Activated CD8-positive, alpha-beta T cell treated with anti-CD3 and anti-CD28 coated beads for 36 hours (primary cell): ENCODE results near the gene SYTL1. TPM values are rescaled to one million over a fixed set of nuclear protein-coding genes. Genes with fewer than 3 reads are reported as not detected.
"Not testable (repeated sequence)": the region's sequence is repeated elsewhere in the genome, so short reads cannot be mapped to it uniquely, and the experiment has no call there.

ENCODE experiments used
- ATAC-seq: fragments of 200-7000 bp; cut with Tn5 transposase; one replicate; pipeline ENCODE4 v1.10.0; 2021; ENCODE audit warnings: mild to moderate bottlenecking, moderate library complexity
- CTCF ChIA-PET: fragments of 350-600 bp; sonication (Branson Sonifier 250); formaldehyde crosslinking; loops from one replicate; lab custom pipeline; 2021; ENCODE audit warnings: antibody characterized with exemption; lab: Charles Lee
- POLR2A ChIA-PET: fragments of 350-600 bp; sonication (Branson Sonifier 250); formaldehyde crosslinking; loops from one replicate; lab custom pipeline; 2021; ENCODE audit warnings: antibody characterized with exemption; lab: Charles Lee
- DNase-seq: peaks from one replicate; pipeline ENCODE4 v3.0.0-alpha.2; 2020
- H3K27ac Mint-ChIP-seq: one replicate; pipeline ENCODE4 v1.8.0; 2021; ENCODE audit warnings: mild to moderate bottlenecking, mixed read lengths
- H3K27me3 Mint-ChIP-seq: one replicate; pipeline ENCODE4 v1.8.0; 2021; ENCODE audit warnings: mixed read lengths
- H3K36me3 Mint-ChIP-seq: one replicate; pipeline ENCODE4 v1.8.0; 2021; ENCODE audit warnings: low read depth, mixed read lengths
- H3K4me1 Mint-ChIP-seq: one replicate; pipeline ENCODE4 v1.8.0; 2021; ENCODE audit warnings: low read depth, mixed read lengths
- H3K4me3 Mint-ChIP-seq: one replicate; pipeline ENCODE4 v1.8.0; 2021; ENCODE audit warnings: mild to moderate bottlenecking, moderate library complexity, mixed read lengths
- H3K9me3 Mint-ChIP-seq: one replicate; pipeline ENCODE4 v1.8.0; 2021; ENCODE audit warnings: mixed read lengths
- CTCF ChIP-seq: fragments of 200-600 bp; IDR thresholded peaks from one replicate; pipeline ENCODE4 v1.8.0; 2022; ENCODE audit warnings: antibody characterized with exemption, mild to moderate bottlenecking
- intact Hi-C: fragments of 100-400 bp; cut with micrococcal nuclease; formaldehyde crosslinking; loops from one replicate; pipeline ENCODE4 v1.10.0; 2022
- total RNA-seq, 2 experiments: library from RNA; stranded (reverse); gene quantifications; one replicate each; pipeline ENCODE4 v1.2.3, GENCODE V29; 2021

The SYTL1 gene
- total RNA-seq, 2 experiments from 2014 or later = 77.7 to 80.6 TPM

GRCh38 chr1:27381969-27382762 lies 40.3 kb downstream of the SYTL1 start:
- TF ChIP-seq CTCF = no peak
- peaks cover 4% of the 10 kb centered on the region for H3K27me3 Mint-ChIP-seq
- H3K9me3 Mint-ChIP-seq = no peaks in the 10 kb centered on the region
- no peaks in the 10 kb centered on the region for H3K4me1 Mint-ChIP-seq
- ChIA-PET POLR2A (interaction anchor here (0.8 to 1.8 kb wide), 6 partner anchors 9 to 60 kb away, joined by 3 to 5 read pairs (median 3); partner anchors contain the start of genes MAP3K6 and TMEM222), CTCF (interaction anchor here (1.1 to 12.1 kb wide), 9 partner anchors 9 to 337 kb away, joined by 3 to 242 read pairs (median 5); partner anchors contain the start of gene MAP3K6)
- ATAC-seq (no peak), DNase-seq (no peak)
- intact Hi-C loops = no loop called here
- no peak overlapping the region for H3K4me3 Mint-ChIP-seq
- no peak overlapping the region for H3K27ac Mint-ChIP-seq
- no peaks in the 10 kb centered on the region for H3K36me3 Mint-ChIP-seq

DNA sequence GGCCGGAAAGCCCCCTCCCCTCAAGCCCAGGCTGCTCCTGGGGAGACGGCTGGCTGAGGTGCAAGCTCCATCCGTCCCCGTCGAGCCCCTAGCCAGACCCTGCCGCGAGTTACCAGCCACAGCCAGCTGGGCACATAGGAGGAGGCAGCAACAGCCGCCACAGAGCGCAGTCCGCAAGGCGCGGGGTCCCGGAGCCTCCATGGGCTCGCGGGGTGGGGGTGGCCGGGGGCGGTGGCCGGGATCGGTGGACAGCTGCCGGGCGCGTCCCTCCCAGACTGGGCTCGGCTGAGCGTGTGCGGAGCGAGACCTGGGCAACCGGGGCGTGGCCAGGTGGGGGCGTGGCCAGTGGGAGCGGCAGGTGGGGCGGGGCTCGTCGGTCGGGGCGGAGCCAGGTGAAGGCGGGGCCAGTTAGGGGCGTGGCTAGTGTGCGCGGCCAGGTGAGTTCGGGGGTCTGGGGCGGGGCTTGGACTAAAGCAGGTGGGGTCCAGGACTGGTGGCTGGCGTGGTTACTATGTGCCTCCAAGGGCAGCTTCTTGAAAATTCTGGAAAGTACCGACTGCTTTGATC lies 41.3 kb downstream of the SYTL1 start, which contains the start of gene CD164L2:
TSS of gene CD164L2 (minus strand) at position 295 of the 567 bp plus-strand sequence. CDS start at position 201, 94 bp downstream.
- Mint-ChIP-seq H3K27ac (no peak within 1 kb of the TSS), H3K27me3 (peaks cover 4% of the 10 kb centered on the region), H3K4me3 (no peak within 1 kb of the TSS), H3K4me1 (no peaks in the 10 kb centered on the region), H3K36me3 (no peaks in the 10 kb centered on the region), H3K9me3 (no peaks in the 10 kb centered on the region)
- ChIA-PET POLR2A (interaction anchor here (0.6 to 1.8 kb wide), 6 partner anchors 16 to 270 kb away, joined by 3 to 5 read pairs (median 4); partner anchors contain the start of genes MAP3K6 and TMEM222), CTCF (interaction anchor here (1.2 to 12.1 kb wide), 7 partner anchors 8 to 223 kb away, joined by 3 to 242 read pairs (median 7); partner anchors contain the start of gene MAP3K6)
- intact Hi-C loops = no loop called here
- no peak for TF ChIP-seq CTCF
- ATAC-seq (peak; percentile 91), DNase-seq (peak; percentile 65)

DNA sequence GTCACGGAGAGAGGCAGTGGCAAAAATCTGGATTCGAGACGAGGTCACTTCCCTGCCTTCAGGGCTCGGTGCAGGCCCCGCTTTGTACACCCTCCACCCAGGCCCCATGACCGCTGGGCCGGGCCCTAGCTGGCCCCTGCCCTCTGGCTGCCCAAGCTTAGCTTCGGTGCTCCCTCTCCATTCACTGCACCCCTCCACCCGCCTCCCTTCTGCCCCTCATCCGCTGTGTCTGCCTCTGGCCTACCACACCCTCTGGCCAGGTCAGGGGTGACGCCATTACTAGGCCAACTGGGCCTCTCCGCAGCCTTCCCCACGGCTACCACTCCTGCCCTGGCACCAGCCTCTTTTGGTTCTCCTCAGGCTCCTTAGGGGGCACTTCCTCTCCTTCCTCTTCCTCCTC lies 41.8 kb downstream of the SYTL1 start:
- no peak overlapping the region for H3K27ac Mint-ChIP-seq
- no peaks in the 10 kb centered on the region for H3K4me1 Mint-ChIP-seq
- no peak for DNase-seq
- no peak overlapping the region for H3K4me3 Mint-ChIP-seq
- no peak for TF ChIP-seq CTCF
- no peaks in the 10 kb centered on the region for H3K9me3 Mint-ChIP-seq
- peaks cover 4% of the 10 kb centered on the region for H3K27me3 Mint-ChIP-seq
- intact Hi-C loops = no loop called here
- ATAC-seq = no peak
- CTCF ChIA-PET = interaction anchor here (1.6 to 12.1 kb wide), 6 partner anchors 11 to 223 kb away, joined by 3 to 242 read pairs (median 7); partner anchors contain the start of gene MAP3K6
- POLR2A ChIA-PET = interaction anchor here (1.0 to 1.5 kb wide), 3 partner anchors 17 to 42 kb away, joined by 3 to 4 read pairs (median 3); partner anchors contain the start of genes MAP3K6 and SYTL1
- H3K36me3 Mint-ChIP-seq = no peaks in the 10 kb centered on the region

- H3K4me3 Mint-ChIP-seq, H3K36me3 Mint-ChIP-seq, intact Hi-C loops, DNase-seq, H3K27ac Mint-ChIP-seq, ATAC-seq, H3K27me3 Mint-ChIP-seq, H3K9me3 Mint-ChIP-seq, H3K4me1 Mint-ChIP-seq: not testable (repeated sequence)
- POLR2A ChIA-PET = interaction anchor here (1.0 to 1.2 kb wide), 2 partner anchors 27 to 43 kb away, joined by 3 read pairs; partner anchors contain the start of gene SYTL1
- CTCF ChIA-PET = interaction anchor here (0.7 to 12.1 kb wide), 6 partner anchors 10 to 285 kb away, joined by 3 to 242 read pairs (median 8); no protein-coding TSS in a partner anchor
Measured at GRCh38 chr1:27384797-27385196, 43.0 kb downstream of the SYTL1 start.

GRCh38 chr1:27388337-27389005 lies 46.6 kb downstream of the SYTL1 start:
- DNase-seq (peak; percentile 86), ATAC-seq (peak; percentile 24)
- Mint-ChIP-seq H3K4me3 (no peak overlapping the region), H3K27ac (no peak overlapping the region), H3K9me3 (no peaks in the 10 kb centered on the region), H3K4me1 (peaks cover 15% of the 10 kb centered on the region), H3K27me3 (no peaks in the 10 kb centered on the region), H3K36me3 (no peaks in the 10 kb centered on the region)
- TF ChIP-seq CTCF = peak; percentile 86
- CTCF ChIA-PET = interaction anchor here (0.8 to 12.1 kb wide), 22 partner anchors 9 to 277 kb away, joined by 3 to 242 read pairs (median 6); partner anchors contain the start of genes MAP3K6 and SYTL1
- intact Hi-C loops = loop anchor here (2.0 kb wide), 1 partner anchor 88 kb away; no protein-coding TSS in a partner anchor
- POLR2A ChIA-PET = interaction anchor here (1.3 to 1.5 kb wide), 2 partner anchors 23 to 46 kb away, joined by 4 to 5 read pairs; no protein-coding TSS in a partner anchor
